Tibial nerve (tissue), 4 donors: Measurements from ENCODE around the gene BRMS1.
A peak's percentile ranks its signal among the peaks of the same experiment; 100 is the strongest.

ENCODE experiments used
- CTCF ChIP-seq, 5 experiments: fragments of 200-600 bp in 3 of 5; fragments of 450-650 bp in 2 of 5; sonication (generic) in 3 of 5; IDR thresholded peaks; one replicate each; pipeline ENCODE4 v1.5.1; 2016 to 2019; ENCODE audit warnings: antibody characterized with exemption in 5 of 5, mild to moderate bottlenecking in 3 of 5, moderate library complexity in 2 of 5
- EP300 ChIP-seq, 2 donors: sonication (generic); formaldehyde crosslinking; IDR thresholded peaks; one replicate each; pipeline ENCODE4 v1.6.1; 2017; ENCODE audit warnings: antibody characterized with exemption in 2 of 2, mild to moderate bottlenecking in 1 of 2
- POLR2A ChIP-seq, 2 donors: fragments of 450-650 bp; IDR thresholded peaks; one replicate each; pipeline ENCODE4 v1.6.1; 2017; ENCODE audit warnings: antibody characterized with exemption in 2 of 2, mild to moderate bottlenecking in 2 of 2, moderate library complexity in 2 of 2

- TF ChIP-seq CTCF (IDR thresholded peaks at IDR 0.05) (peak; percentile 9 to 54 (median 30)), EP300 (IDR thresholded peaks at IDR 0.05) (peak in 1 of 2 donors; percentile 15), POLR2A (IDR thresholded peaks at IDR 0.05) (no peak)
Observed at GRCh38 chr11:66336234-66337102, 8.4 kb downstream of the BRMS1 start, which contains the start of gene RIN1.
